ENCODE results near the gene CRB2.

Gene CRB2

GRCh38 chr9:123361731-123362510, 5.9 kb downstream of the CRB2 start:
- no peak for DNase-seq (ENCODE audit: extremely low read depth in 1 of 2, low read depth in 1 of 2)

- DNase-seq (ENCODE audit: extremely low read depth in 1 of 2, low read depth in 1 of 2): no peak
These were observed 6.9 kb downstream of the CRB2 start for GRCh38 chr9:123362856-123363255.

- DNase-seq (ENCODE audit: extremely low read depth in 1 of 2, low read depth in 1 of 2): no peak
These were observed 8.3 kb downstream of the CRB2 start for GRCh38 chr9:123364241-123364824.

- DNase-seq (ENCODE audit: extremely low read depth in 1 of 2, low read depth in 1 of 2): no peak
These were observed 9.4 kb downstream of the CRB2 start for GRCh38 chr9:123365287-123365880.

- no peak for DNase-seq (ENCODE audit: extremely low read depth in 1 of 2, low read depth in 1 of 2)
These were observed 10.0 kb downstream of the CRB2 start for GRCh38 chr9:123365881-123366528.

GRCh38 chr9:123368023-123368422, 12.0 kb downstream of the CRB2 start:
- no peak for DNase-seq (ENCODE audit: extremely low read depth in 1 of 2, low read depth in 1 of 2)

GRCh38 chr9:123368536-123369153, 12.6 kb downstream of the CRB2 start:
- DNase-seq (ENCODE audit: extremely low read depth in 1 of 2, low read depth in 1 of 2): no peak

- no peak for DNase-seq (ENCODE audit: extremely low read depth in 1 of 2, low read depth in 1 of 2)
These were observed 13.3 kb downstream of the CRB2 start for GRCh38 chr9:123369296-123369695.

- DNase-seq (ENCODE audit: extremely low read depth in 1 of 2, low read depth in 1 of 2): no peak
These were observed 14.1 kb downstream of the CRB2 start for GRCh38 chr9:123370108-123370507.

GRCh38 chr9:123370526-123371227, 14.7 kb downstream of the CRB2 start:
- DNase-seq (ENCODE audit: extremely low read depth in 1 of 2, low read depth in 1 of 2): no peak

- no peak for DNase-seq (ENCODE audit: extremely low read depth in 1 of 2, low read depth in 1 of 2)
These were observed 15.2 kb downstream of the CRB2 start for GRCh38 chr9:123371228-123371584.

GRCh38 chr9:123371805-123372590, 16.0 kb downstream of the CRB2 start:
- DNase-seq (ENCODE audit: extremely low read depth in 1 of 2, low read depth in 1 of 2): no peak

- no peak for DNase-seq (ENCODE audit: extremely low read depth in 1 of 2, low read depth in 1 of 2)
These were observed 16.9 kb downstream of the CRB2 start for GRCh38 chr9:123372766-123373446.

GRCh38 chr9:123373447-123373923, 17.5 kb downstream of the CRB2 start:
- DNase-seq (ENCODE audit: extremely low read depth in 1 of 2, low read depth in 1 of 2): no peak

GRCh38 chr9:123373946-123374345, 17.9 kb downstream of the CRB2 start:
- DNase-seq (ENCODE audit: extremely low read depth in 1 of 2, low read depth in 1 of 2): no peak

- no peak for DNase-seq (ENCODE audit: extremely low read depth in 1 of 2, low read depth in 1 of 2)
These were observed 19.6 kb downstream of the CRB2 start for GRCh38 chr9:123375469-123376132.

- no peak for DNase-seq (ENCODE audit: extremely low read depth in 1 of 2, low read depth in 1 of 2)
These were observed 20.4 kb downstream of the CRB2 start for GRCh38 chr9:123376218-123377071.
